ENCODE data around the gene FMNL2.
A peak's percentile ranks its signal among the peaks of the same experiment; 100 is the strongest.

The FMNL2 gene

DNA sequence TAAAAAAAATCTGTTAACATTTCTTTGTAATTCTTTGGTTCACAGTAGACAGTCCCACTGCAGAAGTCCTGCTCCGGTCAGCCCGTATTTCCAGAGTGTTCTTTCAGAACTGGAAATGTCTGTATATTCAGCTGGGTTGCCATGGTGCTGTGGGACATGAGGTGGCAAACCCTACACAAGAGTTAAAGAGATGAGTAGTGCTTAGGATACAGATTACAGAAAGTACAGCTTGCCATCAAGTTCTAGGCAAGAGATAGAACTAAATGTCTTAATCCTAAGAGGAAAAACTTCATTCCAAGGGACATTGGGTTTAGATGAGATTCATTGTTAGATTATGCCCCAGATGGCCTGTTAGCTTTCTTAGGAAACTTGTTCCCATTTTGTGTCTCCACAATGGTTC is 60.1 kb downstream of the FMNL2 start:
- H3K27ac ChIP-seq = no peak overlapping the region
- no peak for DNase-seq (ENCODE audit: low spot score)
- TF ChIP-seq, protein P1, sequence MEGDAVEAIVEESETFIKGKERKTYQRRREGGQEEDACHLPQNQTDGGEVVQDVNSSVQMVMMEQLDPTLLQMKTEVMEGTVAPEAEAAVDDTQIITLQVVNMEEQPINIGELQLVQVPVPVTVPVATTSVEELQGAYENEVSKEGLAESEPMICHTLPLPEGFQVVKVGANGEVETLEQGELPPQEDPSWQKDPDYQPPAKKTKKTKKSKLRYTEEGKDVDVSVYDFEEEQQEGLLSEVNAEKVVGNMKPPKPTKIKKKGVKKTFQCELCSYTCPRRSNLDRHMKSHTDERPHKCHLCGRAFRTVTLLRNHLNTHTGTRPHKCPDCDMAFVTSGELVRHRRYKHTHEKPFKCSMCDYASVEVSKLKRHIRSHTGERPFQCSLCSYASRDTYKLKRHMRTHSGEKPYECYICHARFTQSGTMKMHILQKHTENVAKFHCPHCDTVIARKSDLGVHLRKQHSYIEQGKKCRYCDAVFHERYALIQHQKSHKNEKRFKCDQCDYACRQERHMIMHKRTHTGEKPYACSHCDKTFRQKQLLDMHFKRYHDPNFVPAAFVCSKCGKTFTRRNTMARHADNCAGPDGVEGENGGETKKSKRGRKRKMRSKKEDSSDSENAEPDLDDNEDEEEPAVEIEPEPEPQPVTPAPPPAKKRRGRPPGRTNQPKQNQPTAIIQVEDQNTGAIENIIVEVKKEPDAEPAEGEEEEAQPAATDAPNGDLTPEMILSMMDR (conservative IDR thresholded peaks at IDR 0.05; ENCODE audit: low read depth) = no peak
- ChIA-PET POLR2A (ENCODE audit: low non-redundant PET) (no interaction called here), CTCF (no interaction called here)

DNA sequence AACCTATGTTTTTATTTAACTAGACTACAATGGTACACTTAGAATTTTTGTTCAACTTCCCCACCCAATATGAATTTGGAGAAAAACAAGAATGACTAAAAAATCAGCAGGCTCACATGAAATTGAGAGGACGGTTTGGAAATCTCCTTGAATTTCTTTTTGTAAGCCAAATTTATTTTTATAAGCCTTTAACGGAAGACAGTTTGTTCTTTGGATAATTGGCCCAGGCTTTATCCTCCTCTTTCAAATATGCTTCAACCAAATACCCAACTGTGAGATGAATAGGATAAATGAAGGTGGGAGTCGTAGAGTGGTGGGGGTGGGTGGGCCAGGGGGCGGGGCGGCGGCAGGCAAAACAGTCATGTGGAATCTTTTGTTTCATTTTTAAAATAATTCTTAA is 60.6 kb downstream of the FMNL2 start:
- TF ChIP-seq, protein P1 (conservative IDR thresholded peaks at IDR 0.05; ENCODE audit: low read depth) = no peak
- DNase-seq (ENCODE audit: low spot score) = no peak
- POLR2A ChIA-PET (ENCODE audit: low non-redundant PET) = no interaction called here
- CTCF ChIA-PET = no interaction called here
- H3K27ac ChIP-seq = no peak overlapping the region

DNA sequence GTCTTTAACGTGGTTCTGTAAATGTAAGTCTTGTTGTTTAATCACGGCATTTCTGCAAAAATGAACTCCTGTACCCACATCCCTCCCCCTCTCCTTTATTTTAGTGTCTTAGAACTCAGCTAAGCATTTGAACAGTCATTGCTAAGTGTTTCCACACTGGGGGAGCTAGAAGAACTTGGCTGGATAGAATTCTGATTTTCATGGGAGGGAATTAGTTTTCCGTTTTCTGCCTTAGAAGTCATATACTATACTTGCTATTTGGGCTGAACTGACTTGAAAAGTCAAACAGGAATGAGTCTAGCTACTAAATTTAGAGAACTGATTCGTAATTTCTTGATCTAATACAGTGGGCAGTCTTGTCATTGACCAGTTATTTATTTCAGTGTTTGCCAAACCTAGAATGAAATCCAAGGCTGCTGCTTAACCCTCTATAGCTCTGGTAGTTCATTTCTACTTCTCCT is 61.1 kb downstream of the FMNL2 start:
- DNase-seq (ENCODE audit: low spot score) = no peak
- CTCF ChIA-PET = interaction anchor here (0.6 kb wide), 1 partner anchor 12 kb away, joined by 3 read pairs; no protein-coding TSS in a partner anchor
- TF ChIP-seq, protein P1 (conservative IDR thresholded peaks at IDR 0.05; ENCODE audit: low read depth) = no peak
- no peak overlapping the region for H3K27ac ChIP-seq
- POLR2A ChIA-PET (ENCODE audit: low non-redundant PET) = no interaction called here

DNA sequence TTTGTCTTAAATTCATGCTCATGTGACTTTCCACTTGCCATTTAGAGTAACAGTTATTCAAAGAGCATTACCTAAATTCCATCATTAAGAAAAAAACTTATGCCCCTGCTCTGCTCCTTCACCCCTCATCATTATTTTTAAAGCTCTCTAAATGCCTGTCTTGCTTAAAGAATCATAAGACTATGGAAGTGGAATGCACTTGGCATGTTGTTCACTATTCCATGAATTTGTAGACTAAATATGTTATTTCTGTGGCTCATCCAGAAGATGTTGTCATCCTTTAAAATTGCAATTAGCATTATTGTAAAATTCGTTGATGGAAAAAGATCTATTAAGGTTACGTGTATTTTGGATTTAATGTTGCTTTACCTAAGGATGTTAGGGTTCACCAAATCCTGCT is 61.8 kb downstream of the FMNL2 start:
- TF ChIP-seq, protein P1 (conservative IDR thresholded peaks at IDR 0.05; ENCODE audit: low read depth) = no peak
- no peak for DNase-seq (ENCODE audit: low spot score)
- POLR2A ChIA-PET (ENCODE audit: low non-redundant PET) = no interaction called here
- no peak overlapping the region for H3K27ac ChIP-seq
- CTCF ChIA-PET = no interaction called here

DNA sequence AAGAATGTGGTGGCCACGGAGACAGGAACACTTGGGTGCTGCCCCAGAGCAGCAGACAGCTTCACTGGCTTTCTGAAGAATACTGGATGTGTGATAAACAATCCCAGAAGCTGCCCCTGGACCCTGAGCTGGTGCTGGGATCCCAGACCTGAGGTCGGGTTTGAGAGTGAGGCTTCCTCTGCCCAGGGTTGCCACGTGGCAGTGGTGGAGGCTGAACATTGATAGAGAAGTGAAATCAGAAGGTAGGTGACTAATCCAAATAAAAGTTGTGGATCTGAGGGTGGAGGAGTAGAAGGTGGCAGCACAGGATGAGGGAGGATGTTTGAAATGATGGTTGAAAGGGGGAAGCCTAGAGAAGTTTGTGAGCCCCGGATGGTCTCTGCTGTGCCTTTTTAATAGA is 64.0 kb downstream of the FMNL2 start:
- CTCF ChIA-PET = no interaction called here
- TF ChIP-seq, protein P1 (conservative IDR thresholded peaks at IDR 0.05; ENCODE audit: low read depth) = no peak
- no peak for DNase-seq (ENCODE audit: low spot score)
- POLR2A ChIA-PET (ENCODE audit: low non-redundant PET) = no interaction called here
- no peak overlapping the region for H3K27ac ChIP-seq

DNA sequence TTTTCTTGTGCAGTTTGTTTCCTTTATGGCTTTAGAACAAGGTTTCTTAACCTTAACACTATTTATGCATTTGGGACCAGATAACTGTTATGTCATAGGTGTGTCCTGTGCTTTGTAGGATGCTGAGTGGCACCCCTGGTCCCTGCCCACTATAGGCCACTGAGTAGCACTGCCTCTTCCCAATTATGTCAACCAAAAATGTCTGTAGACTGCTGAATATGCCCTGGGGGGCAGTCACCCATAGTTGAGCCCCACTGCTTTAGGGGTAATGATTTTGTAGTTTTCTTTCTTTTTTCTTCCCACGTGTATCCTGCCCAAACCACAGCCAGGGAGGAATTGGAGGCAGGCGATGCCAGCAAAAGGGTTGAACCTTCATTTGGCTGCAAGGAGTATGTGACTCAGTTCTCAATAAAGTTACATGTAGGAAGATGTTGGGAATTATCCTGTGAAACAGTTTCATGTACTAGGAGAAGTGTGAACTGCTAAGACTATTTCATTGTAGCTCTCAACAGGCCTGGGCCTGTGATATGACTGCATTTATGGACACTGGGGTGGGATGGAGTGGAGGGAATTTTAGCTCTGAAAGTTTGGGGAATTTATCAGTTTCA is 65.7 kb downstream of the FMNL2 start:
- ChIA-PET POLR2A (ENCODE audit: low non-redundant PET) (no interaction called here), CTCF (no interaction called here)
- no peak for DNase-seq (ENCODE audit: low spot score)
- TF ChIP-seq, protein P1 (conservative IDR thresholded peaks at IDR 0.05; ENCODE audit: low read depth) = no peak
- H3K27ac ChIP-seq = peak overlapping the region; percentile 53; the same call in 1 of the 2 replicates
